Measurements from ENCODE around the gene TCL1B. TPM values are rescaled to one million over a fixed set of nuclear protein-coding genes. Genes with fewer than 3 reads are reported as not detected.

Gene TCL1B
- total RNA-seq, 1 experiment from 2014 or later, result not detected

- ChIA-PET POLR2A (no interaction called here), CTCF (interaction anchor here (0.6 kb wide), 1 partner anchor 560 kb away, joined by 5 read pairs; no protein-coding TSS in a partner anchor)
- peaks cover 51% of the 10 kb centered on the region for H3K27me3 Mint-ChIP-seq (ENCODE audit: insufficient read depth, unreplicated experiment)
- no peak overlapping the region for H3K4me3 Mint-ChIP-seq (ENCODE audit: unreplicated experiment)
- BruUV-seq (replicated peaks), result no TSS peak
- TF ChIP-seq CTCF (IDR thresholded peaks at IDR 0.05; ENCODE audit: unreplicated experiment), result no peak
- H3K36me3 Mint-ChIP-seq (ENCODE audit: insufficient read depth, unreplicated experiment), result no peaks in the 10 kb centered on the region
- intact Hi-C loops (cut with micrococcal nuclease), result no loop called here
- no peaks in the 10 kb centered on the region for H3K4me1 Mint-ChIP-seq (ENCODE audit: insufficient read depth, unreplicated experiment)
- no peak for DNase-seq (ENCODE audit: unreplicated experiment)
- H3K9me3 Mint-ChIP-seq (ENCODE audit: unreplicated experiment), result no peaks in the 10 kb centered on the region
- H3K27ac Mint-ChIP-seq (ENCODE audit: low read depth, unreplicated experiment), result no peak overlapping the region
Measured at GRCh38 chr14:95711476-95712176, 25.4 kb downstream of the TCL1B start.

GRCh38 chr14:95712398-95712797, 26.2 kb downstream of the TCL1B start:
- H3K27me3 Mint-ChIP-seq (ENCODE audit: insufficient read depth, unreplicated experiment), result peaks cover 45% of the 10 kb centered on the region
- BruUV-seq (replicated peaks), result no TSS peak
- H3K9me3 Mint-ChIP-seq (ENCODE audit: unreplicated experiment), result no peaks in the 10 kb centered on the region
- H3K4me3 Mint-ChIP-seq (ENCODE audit: unreplicated experiment), result no peak overlapping the region
- intact Hi-C loops (cut with micrococcal nuclease), result no loop called here
- H3K36me3 Mint-ChIP-seq (ENCODE audit: insufficient read depth, unreplicated experiment), result no peaks in the 10 kb centered on the region
- TF ChIP-seq CTCF (IDR thresholded peaks at IDR 0.05; ENCODE audit: unreplicated experiment), result no peak
- H3K4me1 Mint-ChIP-seq (ENCODE audit: insufficient read depth, unreplicated experiment), result no peaks in the 10 kb centered on the region
- POLR2A ChIA-PET, result no interaction called here
- DNase-seq (ENCODE audit: unreplicated experiment), result no peak
- CTCF ChIA-PET, result no interaction called here
- no peak overlapping the region for H3K27ac Mint-ChIP-seq (ENCODE audit: low read depth, unreplicated experiment)

- Mint-ChIP-seq H3K9me3 (ENCODE audit: unreplicated experiment) (no peaks in the 10 kb centered on the region), H3K27me3 (ENCODE audit: insufficient read depth, unreplicated experiment) (peaks cover 41% of the 10 kb centered on the region), H3K27ac (ENCODE audit: low read depth, unreplicated experiment) (no peak within 1 kb of the TSS), H3K4me1 (ENCODE audit: insufficient read depth, unreplicated experiment) (no peaks in the 10 kb centered on the region), H3K4me3 (ENCODE audit: unreplicated experiment) (no peak within 1 kb of the TSS), H3K36me3 (ENCODE audit: insufficient read depth, unreplicated experiment) (no peaks in the 10 kb centered on the region)
- no peak for DNase-seq (ENCODE audit: unreplicated experiment)
- intact Hi-C loops (cut with micrococcal nuclease), result no loop called here
- no peak for TF ChIP-seq CTCF (IDR thresholded peaks at IDR 0.05; ENCODE audit: unreplicated experiment)
- ChIA-PET POLR2A (interaction anchor here (0.6 kb wide), 1 partner anchor 25 kb away, joined by 3 read pairs; no protein-coding TSS in a partner anchor), CTCF (interaction anchor here (0.7 kb wide), 1 partner anchor 21 kb away, joined by 3 read pairs; no protein-coding TSS in a partner anchor)
- BruUV-seq (replicated peaks), result no TSS peak
Measured at GRCh38 chr14:95713596-95714371, 27.6 kb downstream of the TCL1B start, which contains the start of gene TCL1A. TSS of gene TCL1A (minus strand) at chr14:95714125. CDS start at chr14:95714066, 59 bp downstream.

GRCh38 chr14:95722525-95723190, 36.4 kb downstream of the TCL1B start:
- POLR2A ChIA-PET, result no interaction called here
- CTCF ChIA-PET, result interaction anchor here (0.6 to 1.0 kb wide), 3 partner anchors 14 to 109 kb away, joined by 3 read pairs; no protein-coding TSS in a partner anchor

More at GRCh38 chr14:95722525-95723190, 36.4 kb downstream of the TCL1B start:
- peak; percentile 62 for DNase-seq (ENCODE audit: unreplicated experiment)
- H3K27ac Mint-ChIP-seq (ENCODE audit: low read depth, unreplicated experiment), result no peak overlapping the region
- no peaks in the 10 kb centered on the region for H3K4me1 Mint-ChIP-seq (ENCODE audit: insufficient read depth, unreplicated experiment)
- H3K4me3 Mint-ChIP-seq (ENCODE audit: unreplicated experiment), result no peak overlapping the region
- no peaks in the 10 kb centered on the region for H3K36me3 Mint-ChIP-seq (ENCODE audit: insufficient read depth, unreplicated experiment)
- intact Hi-C loops (cut with micrococcal nuclease), result no loop called here
- no peak for TF ChIP-seq CTCF (IDR thresholded peaks at IDR 0.05; ENCODE audit: unreplicated experiment)
- peaks cover 16% of the 10 kb centered on the region for H3K9me3 Mint-ChIP-seq (ENCODE audit: unreplicated experiment)
- peaks cover 53% of the 10 kb centered on the region for H3K27me3 Mint-ChIP-seq (ENCODE audit: insufficient read depth, unreplicated experiment)
- BruUV-seq (replicated peaks), result no TSS peak

Data from MCF 10A (cell line).